Thyroid gland (tissue), 4 donors: ENCODE results near the gene PDGFB. TPM values are rescaled to one million over a fixed set of nuclear protein-coding genes. Genes with fewer than 3 reads are reported as not detected.

Experiments used
- DNase-seq, 2 donors: peaks; one replicate each; pipeline ENCODE4 v3.0.0-alpha.2; 2019
- H3K27ac ChIP-seq, 3 donors: fragments of 200-600 bp; sonication (generic); 1 replicate in 2 of 3; 2 replicates in 1 of 3; pipeline ENCODE4 v1.5.1; 2016 to 2019; ENCODE audit warnings: mild to moderate bottlenecking in 1 of 3, moderate library complexity in 1 of 3
- H3K27me3 ChIP-seq: fragments of 200-600 bp; sonication (generic); one replicate; pipeline ENCODE4 v1.5.1; 2019
- H3K36me3 ChIP-seq, 2 donors: fragments of 200-600 bp; sonication (generic); one replicate each; pipeline ENCODE4 v1.5.1; 2016 to 2019
- H3K4me1 ChIP-seq, 2 donors: fragments of 200-600 bp; sonication (generic); one replicate each; pipeline ENCODE4 v1.5.1; 2017 to 2019
- H3K4me3 ChIP-seq, 3 donors: fragments of 200-600 bp; sonication (generic); replicated peaks in 1 of 3; 1 replicate in 2 of 3; 2 replicates in 1 of 3; pipeline ENCODE4 v1.5.1; 2016; ENCODE audit warnings: mild to moderate bottlenecking in 1 of 3
- H3K9me3 ChIP-seq: fragments of 200-600 bp; sonication (generic); one replicate; pipeline ENCODE4 v1.5.1; 2017
- POLR2A ChIP-seq, 2 donors: fragments of 450-650 bp; IDR thresholded peaks; one replicate each; pipeline ENCODE4 v1.6.1; 2017; ENCODE audit warnings: antibody characterized with exemption in 2 of 2, mild to moderate bottlenecking in 2 of 2, moderate library complexity in 1 of 2
- WGBS, 2 donors: methylation state at CpG; one replicate each; pipeline ENCODE4 v1.1.5; 2017; 5-methylcytosine and 5-hydroxymethylcytosine counted together
- intact Hi-C: fragments of 100-400 bp; cut with DNase I; formaldehyde crosslinking; loops from one replicate; pipeline ENCODE4 v1.15.1; 2023
- total RNA-seq, 4 donors: library from RNA; depleted of rRNA; stranded (reverse); fragments of >200 nt; gene quantifications; one replicate each; pipeline ENCODE4 v1.2.3, GENCODE V29; 2016
- TF ChIP-seq, protein P1 (sequence below), 6 experiments: fragments of 200-600 bp in 3 of 6; fragments of 450-650 bp in 3 of 6; sonication (generic) in 3 of 6; IDR thresholded peaks; one replicate each; pipeline ENCODE4 v1.5.1; 2016 to 2019; ENCODE audit warnings: antibody characterized with exemption in 6 of 6, mild to moderate bottlenecking in 2 of 6, inconsistent platforms in 1 of 6, moderate library complexity in 1 of 6

The PDGFB gene
- total RNA-seq, 4 donors from 2014 or later, result 3.6 to 10.5 (median 3.9) TPM

DNA sequence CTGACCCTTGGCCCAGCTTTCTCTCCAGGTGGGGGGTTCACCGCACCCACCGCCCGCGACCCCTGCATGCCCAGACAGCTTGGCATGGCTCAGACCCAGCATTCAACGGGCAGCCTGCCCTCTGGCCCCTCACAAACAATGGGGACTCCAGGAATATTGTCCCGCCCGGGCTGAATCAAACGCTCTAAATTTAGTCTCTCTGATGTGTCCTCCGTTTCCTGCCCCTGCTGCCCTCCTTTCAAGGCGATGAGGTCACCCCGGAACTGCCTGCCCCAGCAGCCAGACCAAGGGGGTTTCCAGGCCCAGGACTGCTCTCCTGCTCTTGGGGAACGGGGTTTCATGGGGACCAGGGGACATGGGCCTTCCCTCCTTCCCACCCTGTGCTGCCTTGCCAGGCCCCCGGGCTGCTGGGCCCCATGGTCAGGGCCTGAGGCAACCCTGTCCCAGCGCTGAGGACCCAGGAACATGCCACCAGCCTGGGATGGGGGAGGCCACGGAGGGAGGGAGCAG, 10.1 kb upstream of the PDGFB start:
- H3K4me3 ChIP-seq, result no peak overlapping the region
- H3K27ac ChIP-seq, result peak overlapping the region in 2 of 3 donors; percentile 46 to 65
- no peak for DNase-seq
- TF ChIP-seq, protein P1, sequence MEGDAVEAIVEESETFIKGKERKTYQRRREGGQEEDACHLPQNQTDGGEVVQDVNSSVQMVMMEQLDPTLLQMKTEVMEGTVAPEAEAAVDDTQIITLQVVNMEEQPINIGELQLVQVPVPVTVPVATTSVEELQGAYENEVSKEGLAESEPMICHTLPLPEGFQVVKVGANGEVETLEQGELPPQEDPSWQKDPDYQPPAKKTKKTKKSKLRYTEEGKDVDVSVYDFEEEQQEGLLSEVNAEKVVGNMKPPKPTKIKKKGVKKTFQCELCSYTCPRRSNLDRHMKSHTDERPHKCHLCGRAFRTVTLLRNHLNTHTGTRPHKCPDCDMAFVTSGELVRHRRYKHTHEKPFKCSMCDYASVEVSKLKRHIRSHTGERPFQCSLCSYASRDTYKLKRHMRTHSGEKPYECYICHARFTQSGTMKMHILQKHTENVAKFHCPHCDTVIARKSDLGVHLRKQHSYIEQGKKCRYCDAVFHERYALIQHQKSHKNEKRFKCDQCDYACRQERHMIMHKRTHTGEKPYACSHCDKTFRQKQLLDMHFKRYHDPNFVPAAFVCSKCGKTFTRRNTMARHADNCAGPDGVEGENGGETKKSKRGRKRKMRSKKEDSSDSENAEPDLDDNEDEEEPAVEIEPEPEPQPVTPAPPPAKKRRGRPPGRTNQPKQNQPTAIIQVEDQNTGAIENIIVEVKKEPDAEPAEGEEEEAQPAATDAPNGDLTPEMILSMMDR (IDR thresholded peaks at IDR 0.05), result no peak
- TF ChIP-seq POLR2A (IDR thresholded peaks at IDR 0.05), result no peak
- H3K27me3 ChIP-seq, result no peaks in the 10 kb centered on the region
- peaks cover 9 to 39% of the 10 kb centered on the region in 2 donors for H3K4me1 ChIP-seq
- intact Hi-C loops, result no loop called here
- no peaks in the 10 kb centered on the region for H3K36me3 ChIP-seq
- WGBS, 2 donors, result 61 to 68% methylated on average over 12 to 15 of the region's 15 CpGs
- H3K9me3 ChIP-seq, result no peaks in the 10 kb centered on the region

DNA sequence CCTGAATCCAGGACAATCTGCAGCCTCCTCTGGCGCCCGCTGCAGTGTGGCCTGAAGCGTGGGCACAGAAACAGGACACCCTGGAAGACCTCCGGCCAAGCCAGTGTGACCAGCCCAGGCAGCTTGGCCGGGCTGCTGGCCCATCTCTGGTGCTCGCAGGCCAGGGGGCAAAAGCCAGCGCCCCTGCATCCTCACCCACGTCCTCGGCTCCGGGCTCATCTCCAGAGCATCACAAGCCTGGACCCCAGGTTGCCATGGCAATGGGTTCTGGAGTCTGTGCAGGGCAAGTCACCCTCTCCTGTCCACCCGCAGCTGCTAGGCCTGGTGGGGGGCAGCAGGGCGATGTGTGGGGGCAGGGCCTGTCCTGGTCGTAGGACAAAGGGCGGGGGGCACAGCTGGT, 9.3 kb upstream of the PDGFB start:
- H3K4me1 ChIP-seq, result peaks cover 9 to 38% of the 10 kb centered on the region in 2 donors
- peak overlapping the region in 2 of 3 donors; percentile 46 to 58 for H3K27ac ChIP-seq
- no peaks in the 10 kb centered on the region for H3K9me3 ChIP-seq
- H3K4me3 ChIP-seq, result no peak overlapping the region
- no peak for DNase-seq
- TF ChIP-seq, protein P1 (IDR thresholded peaks at IDR 0.05), result no peak
- TF ChIP-seq POLR2A (IDR thresholded peaks at IDR 0.05), result no peak
- H3K36me3 ChIP-seq, result no peaks in the 10 kb centered on the region
- 76 to 91% methylated on average over 6 to 8 of the region's 14 CpGs for WGBS, 2 donors
- no peaks in the 10 kb centered on the region for H3K27me3 ChIP-seq
- intact Hi-C loops, result no loop called here

DNA sequence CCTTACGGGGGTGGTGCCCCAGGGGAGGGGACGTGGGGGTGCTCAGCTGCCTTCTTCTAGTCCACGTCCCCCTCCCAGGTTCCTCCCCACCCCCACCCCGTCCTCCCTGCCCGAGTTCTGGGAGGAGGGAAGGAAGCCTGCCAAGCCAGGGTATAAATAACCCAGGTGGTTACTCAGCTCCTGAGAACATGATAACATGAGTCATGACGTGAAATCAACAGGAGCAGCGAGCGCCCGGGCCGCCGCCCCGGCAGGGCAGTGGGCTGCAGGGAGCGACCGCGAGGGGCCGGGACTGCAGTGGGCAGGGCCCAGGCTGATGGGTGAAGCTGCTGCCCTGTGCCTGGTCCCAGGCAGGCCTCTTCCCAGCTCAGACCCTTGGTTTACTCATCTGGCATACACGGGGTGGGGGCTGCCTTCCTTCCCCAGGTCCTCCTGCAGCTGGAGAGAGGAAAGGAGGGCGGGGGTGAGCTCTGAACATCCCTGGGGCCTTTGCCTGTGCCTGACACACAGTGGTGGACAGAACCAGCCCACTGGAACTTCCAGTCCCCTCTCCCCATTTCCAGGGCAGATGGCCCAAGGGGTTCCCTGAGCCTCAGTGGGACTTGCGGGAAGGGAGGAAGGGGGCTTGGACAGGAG, 8.8 kb upstream of the PDGFB start:
- Histone ChIP-seq H3K36me3 (no peaks in the 10 kb centered on the region), H3K4me3 (no peak overlapping the region), H3K27ac (peak overlapping the region in 2 of 3 donors; percentile 46 to 58), H3K4me1 (peaks cover 9 to 38% of the 10 kb centered on the region in 2 donors), H3K27me3 (no peaks in the 10 kb centered on the region), H3K9me3 (no peaks in the 10 kb centered on the region)
- intact Hi-C loops, result no loop called here
- peak; percentile 76 to 77 for DNase-seq
- no peak for TF ChIP-seq POLR2A (IDR thresholded peaks at IDR 0.05)
- TF ChIP-seq, protein P1 (IDR thresholded peaks at IDR 0.05), result no peak
- 19 to 22% methylated on average over 7 to 18 of the region's 19 CpGs for WGBS, 2 donors

DNA sequence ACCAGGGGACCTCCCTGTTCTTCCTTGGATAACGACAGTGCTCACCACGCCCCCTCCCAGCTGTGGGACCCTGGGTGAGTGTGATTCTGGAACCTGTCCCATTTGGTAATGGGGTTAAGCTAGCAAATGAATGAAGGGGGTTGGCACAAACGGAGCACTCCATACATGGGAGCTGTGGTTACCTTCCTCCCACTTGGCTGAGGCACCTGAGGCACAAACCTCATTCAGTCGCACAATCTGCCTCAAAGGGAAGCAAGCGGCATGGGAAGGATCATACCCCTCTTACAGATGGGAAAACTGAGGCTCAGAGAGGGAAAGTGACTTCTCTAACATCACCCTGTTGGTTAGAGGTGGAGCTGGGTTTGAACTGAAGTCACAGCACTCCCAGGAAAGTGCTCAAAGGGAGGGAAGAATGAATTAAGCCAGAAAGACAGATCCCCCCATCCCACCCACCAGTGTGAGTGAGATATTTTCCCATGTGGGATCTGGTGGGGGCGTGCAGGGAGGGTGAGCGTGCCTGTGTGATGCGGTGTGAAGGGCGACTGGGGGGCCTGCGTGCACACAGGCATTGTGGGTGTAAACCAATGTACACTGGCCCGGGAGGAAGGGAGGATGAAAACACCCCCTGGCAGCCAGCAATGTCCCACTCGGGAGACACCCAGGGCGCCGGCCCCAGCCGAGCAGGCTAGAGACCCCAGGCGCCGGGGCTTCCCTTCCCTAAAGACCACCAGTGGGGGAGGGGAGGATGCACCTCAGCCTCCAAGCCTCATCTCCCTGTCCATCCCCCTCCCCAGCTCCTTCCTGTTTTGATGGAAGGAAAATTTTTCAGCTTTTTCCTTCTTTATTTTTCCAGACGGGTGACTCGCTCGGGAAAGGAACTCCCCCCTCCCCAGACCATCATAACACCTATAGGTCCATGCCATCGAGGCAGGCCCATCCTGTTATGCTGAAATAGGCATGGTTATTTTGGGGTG, 8.0 kb upstream of the PDGFB start:
- no peak for TF ChIP-seq POLR2A (IDR thresholded peaks at IDR 0.05)
- TF ChIP-seq, protein P1 (IDR thresholded peaks at IDR 0.05), result no peak
- 24 to 30% methylated on average over 15 to 21 of the region's 21 CpGs for WGBS, 2 donors
- H3K36me3 ChIP-seq, result no peaks in the 10 kb centered on the region
- H3K4me1 ChIP-seq, result peaks cover 9 to 38% of the 10 kb centered on the region in 2 donors
- intact Hi-C loops, result no loop called here
- no peaks in the 10 kb centered on the region for H3K27me3 ChIP-seq
- H3K4me3 ChIP-seq, result no peak overlapping the region
- DNase-seq, result no peak
- peak overlapping the region in 2 of 3 donors; percentile 46 to 58 for H3K27ac ChIP-seq
- H3K9me3 ChIP-seq, result no peaks in the 10 kb centered on the region
